Heart left ventricle (tissue), 13 donors: ENCODE measurements around the gene ARMC2.

Experiments used
- POLR2A ChIP-seq, 2 donors: fragments of 450-650 bp; IDR thresholded peaks; one replicate each; pipeline ENCODE4 v1.6.1; 2017; ENCODE audit warnings: antibody characterized with exemption in 2 of 2, mild to moderate bottlenecking in 2 of 2, moderate library complexity in 2 of 2
- TF ChIP-seq, protein P1 (sequence below), 12 donors: fragments of 200-600 bp; sonication (generic) in 4 of 12; IDR thresholded peaks; one replicate each; pipeline versions ENCODE4 v1.5.0 to v1.8.0; 2018 to 2022; ENCODE audit warnings: antibody characterized with exemption in 12 of 12, mild to moderate bottlenecking in 5 of 12
- donor health status: ischemic (EF 13 %, LVEDD 7.1; RV severe dilation, severe dysfunction).
- donor health status: DM: no; HTN: yes; CAD: no.
- donor health status: DM: no; HTN: no; CAD: no.
- donor health status: ischemic (EF 25% LVEDD 6.9; RV normal size, moderate dysfunction).
- donor health status: ischemic (EF 25% LVEDD 5.7; RV mildly dilated, moderate dysfunction).
- donor health status: ischemic (EF 35%, LVEDD 5.7; RV mildly dilated, moderate dysfunction).
- donor health status: nonischemic (EF 11% LVEDD 7.7; RV severe dilation, severe dysfunction).
- donor health status: DM: yes; HTN: yes; CAD: no.
- donor health status: PGD.
- donor health status: ischemic (EF 29% LVEDD 5.4; RV normal size, mild dysfunction).
- donor health status: nonischemic (EF 23%, LVEDD 6.1; RV moderate dilation, normal function).

DNA sequence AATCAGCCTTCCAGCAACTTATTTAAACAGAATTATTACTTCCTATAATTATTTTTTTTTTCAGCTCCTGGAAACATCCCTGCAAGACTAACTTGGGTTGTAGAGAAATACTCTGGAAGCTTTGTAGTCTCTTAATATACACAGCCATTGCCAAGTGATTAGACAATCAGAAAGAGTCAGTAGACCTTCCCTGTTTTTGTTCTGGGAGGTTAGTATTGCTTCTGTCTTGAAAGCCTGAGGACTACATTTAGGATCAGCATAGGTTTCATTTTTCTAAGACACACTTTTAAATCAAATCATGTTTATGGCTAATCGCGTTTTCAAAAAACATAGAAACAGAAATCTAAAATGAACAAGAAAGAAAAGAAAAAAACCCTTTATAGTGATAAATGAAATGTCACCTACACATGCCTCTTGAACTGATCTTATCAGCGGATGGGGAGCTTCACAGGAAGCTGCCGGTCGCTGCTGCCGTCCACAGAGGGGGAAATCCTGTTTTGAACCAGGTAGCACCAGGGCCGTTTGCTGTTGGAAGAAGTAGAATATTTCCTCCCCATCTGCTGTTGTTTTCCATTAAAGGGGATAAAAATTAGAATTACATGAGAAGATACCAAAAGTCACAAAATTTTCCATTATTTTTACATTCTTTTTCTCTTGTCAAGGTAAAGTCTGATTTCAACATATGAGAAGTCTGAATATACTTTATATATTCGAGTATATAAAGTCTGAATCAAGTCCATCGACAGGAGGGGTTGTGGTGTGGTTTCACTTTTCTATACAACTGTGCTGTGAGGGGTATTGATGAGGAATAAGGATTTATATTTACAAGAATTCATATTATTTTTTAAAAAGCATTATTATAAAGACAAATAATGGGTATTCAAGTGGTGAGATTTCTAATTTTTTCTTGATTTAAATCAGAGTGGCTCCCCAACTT, 94.6 kb downstream of the ARMC2 start:
- TF ChIP-seq, protein P1, sequence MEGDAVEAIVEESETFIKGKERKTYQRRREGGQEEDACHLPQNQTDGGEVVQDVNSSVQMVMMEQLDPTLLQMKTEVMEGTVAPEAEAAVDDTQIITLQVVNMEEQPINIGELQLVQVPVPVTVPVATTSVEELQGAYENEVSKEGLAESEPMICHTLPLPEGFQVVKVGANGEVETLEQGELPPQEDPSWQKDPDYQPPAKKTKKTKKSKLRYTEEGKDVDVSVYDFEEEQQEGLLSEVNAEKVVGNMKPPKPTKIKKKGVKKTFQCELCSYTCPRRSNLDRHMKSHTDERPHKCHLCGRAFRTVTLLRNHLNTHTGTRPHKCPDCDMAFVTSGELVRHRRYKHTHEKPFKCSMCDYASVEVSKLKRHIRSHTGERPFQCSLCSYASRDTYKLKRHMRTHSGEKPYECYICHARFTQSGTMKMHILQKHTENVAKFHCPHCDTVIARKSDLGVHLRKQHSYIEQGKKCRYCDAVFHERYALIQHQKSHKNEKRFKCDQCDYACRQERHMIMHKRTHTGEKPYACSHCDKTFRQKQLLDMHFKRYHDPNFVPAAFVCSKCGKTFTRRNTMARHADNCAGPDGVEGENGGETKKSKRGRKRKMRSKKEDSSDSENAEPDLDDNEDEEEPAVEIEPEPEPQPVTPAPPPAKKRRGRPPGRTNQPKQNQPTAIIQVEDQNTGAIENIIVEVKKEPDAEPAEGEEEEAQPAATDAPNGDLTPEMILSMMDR (IDR thresholded peaks at IDR 0.05), result no peak
- TF ChIP-seq POLR2A (IDR thresholded peaks at IDR 0.05), result no peak
